Natural killer cell treated with Interleukin-12 subunit alpha and Interleukin-12 subunit beta and Interleukin-15 and Interleukin-18, amount 100 ng/mL, for 72 hours (primary cell): ENCODE results near the gene PALLD. TPM values are rescaled to one million over a fixed set of nuclear protein-coding genes. Genes with fewer than 3 reads are reported as not detected.

Experiments used
- ATAC-seq, 2 donors: fragments of 150-1000 bp; cut with Tn5 transposase in 1 of 2; sonication (Bioruptor Pico), chemical (Tn5 transposase) in 1 of 2; 2 replicates each; pipeline ENCODE4 v1.10.0; 2021
- DNase-seq: peaks from one replicate; pipeline ENCODE4 v3.0.0; 2022; ENCODE audit warnings: low spot score
- H3K27ac Mint-ChIP-seq, 2 donors: 1 replicate in 1 of 2; 2 replicates in 1 of 2; pipeline ENCODE4 v1.8.0; 2022; ENCODE audit warnings: mixed read lengths in 2 of 2, mild to moderate bottlenecking in 1 of 2, moderate library complexity in 1 of 2
- H3K27me3 Mint-ChIP-seq, 2 donors: 1 replicate in 1 of 2; 2 replicates in 1 of 2; pipeline ENCODE4 v1.8.0; 2022; ENCODE audit warnings: mixed read lengths in 2 of 2
- H3K36me3 Mint-ChIP-seq: one replicate; pipeline ENCODE4 v1.8.0; 2022; ENCODE audit warnings: mixed read lengths
- H3K4me1 Mint-ChIP-seq, 2 donors: 1 replicate in 1 of 2; 2 replicates in 1 of 2; pipeline ENCODE4 v1.8.0; 2022; ENCODE audit warnings: low read depth in 2 of 2, mixed read lengths in 2 of 2, mild to moderate bottlenecking in 1 of 2
- H3K4me3 Mint-ChIP-seq: one replicate; pipeline ENCODE4 v1.8.0; 2022; ENCODE audit warnings: mixed read lengths
- H3K9me3 Mint-ChIP-seq: 2 replicates; pipeline ENCODE4 v1.8.0; 2022; ENCODE audit warnings: mixed read lengths
- total RNA-seq, 2 donors: library from RNA; stranded (reverse); gene quantifications; one replicate each; pipeline ENCODE4 v1.2.3, GENCODE V29; 2022

PALLD gene
- total RNA-seq, 2 donors from 2014 or later = 0.52 to 11.0 TPM

GRCh38 chr4:168835880-168836454, 339.1 kb downstream of the PALLD start:
- no peaks in the 10 kb centered on the region for H3K36me3 Mint-ChIP-seq
- H3K9me3 Mint-ChIP-seq = no peaks in the 10 kb centered on the region
- no peak for ATAC-seq
- H3K4me1 Mint-ChIP-seq = peaks cover 5 to 11% of the 10 kb centered on the region in 2 donors
- peak overlapping the region in 1 of 2 donors; percentile 31 for H3K27ac Mint-ChIP-seq
- H3K27me3 Mint-ChIP-seq = peaks cover 46 to 51% of the 10 kb centered on the region in 2 donors
- no peak overlapping the region for H3K4me3 Mint-ChIP-seq
- no peak for DNase-seq

- Mint-ChIP-seq H3K4me1 (peaks cover 3 to 9% of the 10 kb centered on the region in 2 donors), H3K36me3 (no peaks in the 10 kb centered on the region), H3K9me3 (no peaks in the 10 kb centered on the region), H3K4me3 (no peak overlapping the region), H3K27me3 (peaks cover 43 to 47% of the 10 kb centered on the region in 2 donors), H3K27ac (peak overlapping the region in 1 of 2 donors; percentile 31)
- no peak for ATAC-seq
- DNase-seq = no peak
Measured at GRCh38 chr4:168836490-168836889, 339.6 kb downstream of the PALLD start.

DNA sequence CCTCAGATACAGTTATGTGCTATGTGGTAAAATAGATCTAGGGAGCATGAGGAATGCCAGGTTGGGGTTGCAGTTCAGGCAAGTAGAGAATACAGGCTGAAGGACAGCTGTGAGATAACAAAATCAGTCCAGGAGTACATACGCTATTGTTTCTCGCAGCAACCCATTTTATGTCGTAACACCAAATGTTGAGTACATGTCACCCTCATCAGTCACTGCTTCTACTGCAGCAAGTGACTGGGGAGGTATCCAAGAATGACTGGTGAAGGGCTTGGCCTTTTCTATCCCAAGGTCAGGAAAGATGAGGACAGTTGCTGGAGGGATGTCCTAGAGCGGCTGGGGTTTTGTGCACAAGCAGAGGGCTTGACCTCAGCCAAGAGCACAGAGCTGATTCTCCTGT, 341.1 kb downstream of the PALLD start:
- Mint-ChIP-seq H3K27me3 (peaks cover 43 to 45% of the 10 kb centered on the region in 2 donors), H3K4me1 (peaks cover 0 to 7% of the 10 kb centered on the region in 2 donors), H3K27ac (no peak overlapping the region), H3K4me3 (no peak overlapping the region), H3K36me3 (no peaks in the 10 kb centered on the region), H3K9me3 (no peaks in the 10 kb centered on the region)
- ATAC-seq (no peak), DNase-seq (no peak)

- no peak for ATAC-seq
- H3K27me3 Mint-ChIP-seq = peaks cover 35 to 36% of the 10 kb centered on the region in 2 donors
- H3K4me3 Mint-ChIP-seq = peak overlapping the region; percentile 13
- no peak for DNase-seq
- H3K27ac Mint-ChIP-seq = no peak overlapping the region
- peaks cover 0 to 3% of the 10 kb centered on the region in 2 donors for H3K4me1 Mint-ChIP-seq
- H3K9me3 Mint-ChIP-seq = no peaks in the 10 kb centered on the region
- no peaks in the 10 kb centered on the region for H3K36me3 Mint-ChIP-seq
Measured at GRCh38 chr4:168839758-168840391, 343.0 kb downstream of the PALLD start.

- peaks cover 31 to 33% of the 10 kb centered on the region in 2 donors for H3K27me3 Mint-ChIP-seq
- no peaks in the 10 kb centered on the region for H3K36me3 Mint-ChIP-seq
- no peak for ATAC-seq
- H3K9me3 Mint-ChIP-seq = no peaks in the 10 kb centered on the region
- H3K27ac Mint-ChIP-seq = no peak overlapping the region
- H3K4me3 Mint-ChIP-seq = no peak overlapping the region
- no peak for DNase-seq
- peaks cover 0 to 3% of the 10 kb centered on the region in 2 donors for H3K4me1 Mint-ChIP-seq
Measured at GRCh38 chr4:168840392-168840763, 343.5 kb downstream of the PALLD start.

DNA sequence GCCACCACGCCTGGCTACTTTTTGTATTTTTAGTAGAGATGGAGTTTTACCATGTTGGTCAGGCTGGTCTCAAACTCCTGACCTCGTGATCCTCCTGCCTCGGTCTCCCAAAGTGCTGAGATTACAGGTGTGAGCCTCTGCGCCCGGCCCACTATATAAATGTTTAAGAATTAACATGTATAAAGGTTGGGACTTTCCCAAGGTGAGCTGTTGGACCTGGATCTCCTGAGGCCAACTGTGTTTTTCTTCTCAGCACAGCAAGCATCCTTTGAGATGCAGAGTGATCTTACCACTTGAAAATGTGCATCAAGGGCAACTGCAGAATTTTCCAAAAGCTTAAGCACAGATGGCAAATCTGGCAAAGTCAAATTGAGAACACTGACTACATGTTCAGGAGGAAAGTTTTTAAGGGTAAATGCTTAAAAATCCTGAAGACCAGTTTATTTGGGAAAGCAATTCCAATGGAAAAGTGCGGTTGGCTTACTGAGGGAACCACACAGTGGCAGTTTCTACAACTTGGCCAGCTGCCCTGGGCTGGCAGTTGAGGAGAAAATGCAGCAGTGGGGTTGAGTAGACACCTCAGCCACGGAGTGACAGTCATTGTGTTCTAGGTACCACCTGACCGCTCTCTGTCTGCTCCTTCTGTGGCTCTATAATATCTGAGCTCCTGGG, 344.3 kb downstream of the PALLD start:
- H3K27ac Mint-ChIP-seq = no peak overlapping the region
- H3K9me3 Mint-ChIP-seq = no peaks in the 10 kb centered on the region
- DNase-seq (no peak), ATAC-seq (peak in 1 of 2 donors; percentile 62)
- H3K27me3 Mint-ChIP-seq = peaks cover 24 to 27% of the 10 kb centered on the region in 2 donors
- H3K4me3 Mint-ChIP-seq = no peak overlapping the region
- H3K36me3 Mint-ChIP-seq = no peaks in the 10 kb centered on the region
- H3K4me1 Mint-ChIP-seq = peaks cover 0 to 3% of the 10 kb centered on the region in 2 donors

DNA sequence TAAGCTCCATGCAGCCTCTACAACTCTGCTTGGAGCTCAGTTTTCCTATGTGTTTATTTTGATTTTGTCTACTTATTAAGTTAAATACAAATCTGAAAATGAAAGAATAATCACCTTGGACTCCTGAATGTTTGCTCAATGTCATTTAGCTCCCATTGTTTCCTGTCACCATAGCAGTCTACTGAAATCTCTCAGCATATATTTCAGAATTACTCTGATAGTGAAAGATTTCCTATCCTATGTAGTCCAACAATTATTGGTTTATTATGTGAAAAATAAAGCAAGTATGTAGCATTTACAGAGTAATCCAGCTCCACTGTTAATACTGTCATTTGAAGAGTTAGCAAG, 344.8 kb downstream of the PALLD start:
- peak in 1 of 2 donors; percentile 43 for ATAC-seq
- Mint-ChIP-seq H3K36me3 (no peaks in the 10 kb centered on the region), H3K27ac (no peak overlapping the region), H3K4me1 (peaks cover 0 to 3% of the 10 kb centered on the region in 2 donors), H3K9me3 (no peaks in the 10 kb centered on the region), H3K27me3 (peaks cover 21 to 25% of the 10 kb centered on the region in 2 donors), H3K4me3 (no peak overlapping the region)
- DNase-seq = no peak

- DNase-seq (no peak), ATAC-seq (no peak)
- H3K4me3 Mint-ChIP-seq = no peak overlapping the region
- no peaks in the 10 kb centered on the region for H3K9me3 Mint-ChIP-seq
- H3K4me1 Mint-ChIP-seq = peaks cover 0 to 3% of the 10 kb centered on the region in 2 donors
- no peak overlapping the region for H3K27ac Mint-ChIP-seq
- H3K36me3 Mint-ChIP-seq = no peaks in the 10 kb centered on the region
- peaks cover 19 to 20% of the 10 kb centered on the region in 2 donors for H3K27me3 Mint-ChIP-seq
Measured at GRCh38 chr4:168842186-168842585, 345.3 kb downstream of the PALLD start.

DNA sequence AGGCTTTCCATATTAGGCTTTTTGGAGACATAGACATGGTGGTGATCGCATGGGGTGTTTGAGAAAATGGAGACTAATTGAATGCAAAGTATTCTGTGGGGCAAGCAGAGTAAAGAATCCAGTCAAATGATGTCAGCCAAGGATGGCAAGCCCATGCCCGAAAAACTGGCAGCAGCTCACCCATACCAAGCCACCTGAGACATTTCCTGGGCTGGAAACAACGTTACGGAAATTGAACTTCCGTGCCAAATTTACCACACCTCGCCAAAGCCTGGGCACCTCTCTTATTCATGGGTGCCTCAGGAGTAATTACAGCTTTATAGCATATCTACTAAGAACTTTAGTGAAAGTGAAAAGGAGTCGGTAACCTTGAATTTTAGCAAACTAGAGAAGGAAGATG, 346.8 kb downstream of the PALLD start:
- H3K4me3 Mint-ChIP-seq = no peak overlapping the region

GRCh38 chr4:168844353-168845049, 347.6 kb downstream of the PALLD start:
- Mint-ChIP-seq H3K27ac (no peak overlapping the region), H3K36me3 (no peaks in the 10 kb centered on the region), H3K27me3 (peaks cover 7 to 12% of the 10 kb centered on the region in 2 donors), H3K4me3 (no peak overlapping the region), H3K9me3 (no peaks in the 10 kb centered on the region), H3K4me1 (peaks cover 0 to 6% of the 10 kb centered on the region in 2 donors)
- ATAC-seq = no peak
- DNase-seq = no peak

More for the DNA sequence above, 346.8 kb downstream of the PALLD start:
- Mint-ChIP-seq H3K4me1 (peaks cover 0 to 3% of the 10 kb centered on the region in 2 donors), H3K9me3 (no peaks in the 10 kb centered on the region), H3K36me3 (no peaks in the 10 kb centered on the region), H3K27ac (no peak overlapping the region), H3K27me3 (peaks cover 7 to 11% of the 10 kb centered on the region in 2 donors)
- ATAC-seq (no peak), DNase-seq (no peak)

DNA sequence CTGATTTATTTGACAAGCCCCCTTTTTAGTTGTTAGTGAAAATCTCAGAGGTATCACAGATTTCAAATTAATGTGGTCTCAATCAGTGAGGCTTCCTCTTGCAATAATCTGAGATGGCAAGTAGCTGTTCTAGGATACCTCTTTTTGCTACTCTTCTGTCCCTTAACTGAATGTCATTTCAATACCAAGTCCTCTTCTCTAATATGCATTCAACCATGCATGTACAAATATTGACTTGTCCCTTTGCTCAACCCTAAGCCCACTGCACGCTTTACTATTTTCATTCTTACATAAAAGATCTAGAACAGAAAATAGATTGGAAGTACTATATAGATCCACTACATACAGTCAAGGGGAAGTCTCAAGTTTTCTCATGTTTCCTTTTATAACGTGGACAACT, 349.0 kb downstream of the PALLD start:
- Mint-ChIP-seq H3K4me3 (no peak overlapping the region), H3K36me3 (no peaks in the 10 kb centered on the region), H3K27ac (no peak overlapping the region), H3K9me3 (no peaks in the 10 kb centered on the region), H3K27me3 (peaks cover 7 to 13% of the 10 kb centered on the region in 2 donors), H3K4me1 (peaks cover 0 to 6% of the 10 kb centered on the region in 2 donors)
- DNase-seq (no peak), ATAC-seq (no peak)

DNA sequence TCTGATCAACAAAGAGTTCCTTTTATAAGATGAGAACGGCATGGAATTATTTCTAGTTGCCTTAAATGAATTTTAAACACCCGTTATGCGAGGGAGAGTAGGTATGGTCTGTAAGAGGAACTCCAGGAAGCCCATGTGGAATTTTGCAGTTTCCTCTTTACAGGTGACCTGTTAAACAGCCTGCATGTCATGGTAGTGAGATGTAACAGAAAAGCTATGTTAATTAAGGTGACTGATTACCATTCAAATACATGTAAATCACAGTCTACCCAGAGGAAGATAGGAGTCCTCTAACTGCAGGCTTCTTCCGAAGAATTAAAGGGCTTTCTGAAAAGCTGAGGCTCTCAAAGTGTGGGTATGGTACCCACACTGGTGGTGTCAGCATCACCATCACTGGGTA, 349.6 kb downstream of the PALLD start:
- Mint-ChIP-seq H3K27me3 (peaks cover 7 to 15% of the 10 kb centered on the region in 2 donors), H3K27ac (no peak overlapping the region), H3K36me3 (no peaks in the 10 kb centered on the region), H3K9me3 (no peaks in the 10 kb centered on the region), H3K4me1 (peaks cover 0 to 6% of the 10 kb centered on the region in 2 donors), H3K4me3 (no peak overlapping the region)
- DNase-seq (no peak), ATAC-seq (no peak)

DNA sequence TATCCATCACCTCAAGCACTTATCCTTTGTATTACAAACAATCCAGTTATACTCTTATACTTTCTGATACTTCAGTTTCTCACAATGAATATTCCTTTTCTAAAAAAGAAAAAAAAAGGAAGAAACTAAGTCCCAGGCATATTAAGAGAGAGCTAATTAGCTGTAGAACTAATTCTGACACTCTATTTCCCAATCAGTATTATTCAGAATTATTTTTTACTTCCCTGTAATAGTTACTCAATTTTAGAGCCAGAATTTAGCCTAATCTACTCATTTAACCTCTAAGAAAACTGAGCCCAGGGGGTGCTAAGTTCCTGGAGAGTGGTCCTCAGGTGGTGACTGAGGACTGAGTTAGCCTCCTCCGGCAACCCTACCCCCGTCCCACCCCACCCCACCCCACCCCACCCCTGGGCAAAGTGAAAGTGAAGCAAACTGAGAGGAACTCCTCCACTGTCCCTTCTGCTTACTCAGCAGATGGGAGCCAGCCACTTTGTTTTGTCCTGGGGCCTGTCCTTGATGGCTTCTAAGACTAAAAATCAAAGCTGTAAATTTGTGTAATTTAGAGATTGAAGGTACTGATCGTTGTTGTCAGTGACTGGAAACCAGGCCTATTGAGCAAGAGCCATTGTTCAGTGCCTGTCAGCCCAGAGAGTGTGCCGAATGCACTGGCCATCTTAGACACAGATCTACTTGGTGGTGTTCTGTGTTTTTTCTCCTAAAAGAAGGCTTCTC, 351.1 kb downstream of the PALLD start:
- no peak overlapping the region for H3K27ac Mint-ChIP-seq
- H3K9me3 Mint-ChIP-seq = no peaks in the 10 kb centered on the region
- peaks cover under 1 to 3% of the 10 kb centered on the region in 2 donors for H3K4me1 Mint-ChIP-seq
- DNase-seq (no peak), ATAC-seq (peak in 1 of 2 donors; percentile 38)
- H3K4me3 Mint-ChIP-seq = no peak overlapping the region
- H3K36me3 Mint-ChIP-seq = no peaks in the 10 kb centered on the region
- peaks cover 7 to 11% of the 10 kb centered on the region in 2 donors for H3K27me3 Mint-ChIP-seq
